IPS DF 6.9 (cell line): ENCODE data around the gene ZAP70.

Experiments used
- DNase-seq: peaks from one replicate; pipeline ENCODE4 v3.0.0-alpha.2; 2013; ENCODE audit warnings: low read depth, low spot score
- H3K27ac ChIP-seq: one replicate; pipeline ENCODE4 v1.5.1; 2013; ENCODE audit warnings: low read length, control low read depth
- H3K27me3 ChIP-seq: 2 replicates; pipeline ENCODE4 v1.6.1; 2013; ENCODE audit warnings: mild to moderate bottlenecking, low read length; ENCODE audit not compliant: control insufficient read depth, insufficient read depth
- H3K36me3 ChIP-seq: 2 replicates; pipeline ENCODE4 v1.6.1; 2013; ENCODE audit warnings: low read length; ENCODE audit not compliant: control insufficient read depth, insufficient read depth
- H3K4me1 ChIP-seq: 2 replicates; pipeline ENCODE4 v1.6.1; 2013; ENCODE audit warnings: low read length; ENCODE audit not compliant: control insufficient read depth, insufficient read depth
- H3K4me3 ChIP-seq: 2 replicates; pipeline ENCODE4 v1.5.1; 2013; ENCODE audit warnings: mild to moderate bottlenecking, low read length
- H3K9me3 ChIP-seq: 2 replicates; pipeline ENCODE4 v1.6.1; 2013; ENCODE audit warnings: low read length, inconsistent platforms; ENCODE audit not compliant: control insufficient read depth, insufficient read depth
- WGBS: extraction: QIAGEN DNeasy Blood & Tissue Kit; methylation state at CpG from one replicate; pipeline ENCODE4 v1.1.7; 2013; ENCODE audit warnings: mixed read lengths, missing lambda C conversion rate; ENCODE audit not compliant: insufficient read length, insufficient coverage; 5-methylcytosine and 5-hydroxymethylcytosine counted together

Gene ZAP70

GRCh38 chr2:97724946-97725688 is 11.7 kb downstream of the ZAP70 start:
- DNase-seq, result no peak
- Histone ChIP-seq H3K4me3 (no peak overlapping the region), H3K4me1 (no peaks in the 10 kb centered on the region; the same call in 1 of the 2 replicates), H3K36me3 (no peaks in the 10 kb centered on the region; the same call in 1 of the 2 replicates), H3K9me3 (no peaks in the 10 kb centered on the region), H3K27ac (no peak overlapping the region), H3K27me3 (no peaks in the 10 kb centered on the region)
- no CpG with 5 or more reads among the region's 31 CpGs for WGBS

DNA sequence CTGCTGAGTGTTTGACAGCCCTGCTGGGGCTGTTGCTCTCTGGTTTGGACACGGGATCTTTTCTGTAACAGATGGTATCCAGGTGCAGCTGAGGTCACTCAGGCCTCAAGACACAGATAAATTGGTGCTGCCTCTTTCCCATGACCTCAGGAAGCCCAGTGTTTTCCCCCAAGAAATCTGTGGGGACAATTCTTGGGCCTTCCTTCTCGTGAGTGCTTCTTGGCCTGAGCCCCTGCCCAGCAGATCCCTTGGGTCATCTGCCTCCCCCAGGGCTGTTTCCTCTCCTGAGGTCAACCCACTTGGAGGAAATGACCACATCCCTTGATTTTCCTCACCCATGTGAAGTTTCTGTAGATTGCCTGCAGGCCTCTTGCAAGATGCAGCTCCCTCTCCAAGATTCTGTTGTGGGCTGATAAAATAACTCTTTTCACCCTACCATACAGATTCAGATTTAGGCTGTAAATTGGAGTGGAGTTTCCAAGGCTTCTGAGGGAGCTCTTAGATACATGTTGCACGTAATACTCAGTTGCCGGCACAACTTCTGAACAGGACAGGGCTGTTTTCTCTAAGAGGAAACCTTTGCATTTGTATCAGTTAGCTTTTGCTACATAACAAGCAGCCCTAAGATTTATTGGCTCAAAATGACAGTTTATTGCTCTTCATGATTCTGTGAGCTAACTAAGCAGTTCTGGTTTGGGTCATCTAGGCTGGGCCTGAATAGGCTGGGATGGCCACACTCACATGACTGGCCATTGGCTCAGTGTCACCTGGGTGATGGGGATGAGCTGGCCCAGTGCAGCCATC is 13.1 kb downstream of the ZAP70 start:
- no CpG with 5 or more reads among the region's 4 CpGs for WGBS
- Histone ChIP-seq H3K36me3 (no peaks in the 10 kb centered on the region; the same call in 1 of the 2 replicates), H3K4me1 (no peaks in the 10 kb centered on the region; the same call in 1 of the 2 replicates), H3K9me3 (no peaks in the 10 kb centered on the region), H3K27ac (no peak overlapping the region), H3K4me3 (no peak overlapping the region), H3K27me3 (no peaks in the 10 kb centered on the region)
- DNase-seq, result no peak

DNA sequence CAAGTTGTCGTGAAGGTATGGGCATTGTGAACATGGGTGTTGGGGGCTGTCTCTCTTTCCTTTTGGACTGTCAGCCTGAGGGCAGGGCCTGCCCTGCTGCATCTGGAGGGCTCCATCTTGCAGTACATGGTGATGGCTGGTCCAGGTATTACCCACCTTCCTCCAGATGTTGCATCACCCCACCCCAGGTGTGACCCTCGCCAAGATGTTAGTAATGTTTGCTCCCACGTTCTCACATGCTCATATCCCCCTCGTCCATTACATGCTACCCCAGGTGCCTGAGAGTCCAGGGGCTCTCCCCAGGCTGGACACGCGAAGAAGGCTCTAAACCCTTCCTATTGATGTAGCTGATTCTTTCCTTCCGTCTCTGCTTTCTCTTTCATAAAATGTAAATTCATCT is 13.9 kb downstream of the ZAP70 start:
- Histone ChIP-seq H3K36me3 (no peaks in the 10 kb centered on the region; the same call in 1 of the 2 replicates), H3K4me3 (no peak overlapping the region), H3K27ac (no peak overlapping the region), H3K4me1 (no peaks in the 10 kb centered on the region; the same call in 1 of the 2 replicates), H3K9me3 (no peaks in the 10 kb centered on the region), H3K27me3 (no peaks in the 10 kb centered on the region)
- no peak for DNase-seq
- WGBS, result no CpG with 5 or more reads among the region's 7 CpGs

- Histone ChIP-seq H3K4me3 (no peak overlapping the region), H3K4me1 (no peaks in the 10 kb centered on the region; the same call in 1 of the 2 replicates), H3K9me3 (no peaks in the 10 kb centered on the region), H3K27me3 (no peaks in the 10 kb centered on the region), H3K36me3 (no peaks in the 10 kb centered on the region; the same call in 1 of the 2 replicates), H3K27ac (no peak overlapping the region)
- WGBS, result no CpG with 5 or more reads among the region's 12 CpGs
- DNase-seq, result no peak
Measured at GRCh38 chr2:97728091-97728731, 14.8 kb downstream of the ZAP70 start.

DNA sequence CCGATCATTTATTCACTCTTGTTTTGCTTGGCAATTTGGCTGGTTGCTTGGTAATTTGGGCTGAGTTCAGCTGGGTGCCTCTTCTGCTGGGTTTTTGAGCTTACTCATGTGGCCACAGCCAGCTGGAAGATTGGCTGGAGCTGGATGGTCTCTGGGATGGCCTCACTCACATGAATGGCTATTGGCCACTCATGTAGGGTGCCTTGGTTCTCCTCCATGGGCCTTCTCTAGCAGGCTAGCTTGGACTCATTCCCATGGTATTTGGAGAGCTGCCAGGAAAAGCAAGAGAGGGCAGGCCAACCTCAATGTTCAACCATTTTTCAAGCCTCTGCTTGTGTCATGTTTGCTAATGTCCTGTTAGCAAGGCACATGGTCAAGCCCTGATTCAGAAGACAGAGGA is 16.9 kb downstream of the ZAP70 start:
- H3K36me3 ChIP-seq, result no peaks in the 10 kb centered on the region
- no peak overlapping the region for H3K27ac ChIP-seq
- H3K27me3 ChIP-seq, result no peaks in the 10 kb centered on the region
- H3K4me3 ChIP-seq, result no peak overlapping the region
- H3K9me3 ChIP-seq, result no peaks in the 10 kb centered on the region
- no peak for DNase-seq
- H3K4me1 ChIP-seq, result no peaks in the 10 kb centered on the region
- WGBS, result no CpG with 5 or more reads among the region's 1 CpG

DNA sequence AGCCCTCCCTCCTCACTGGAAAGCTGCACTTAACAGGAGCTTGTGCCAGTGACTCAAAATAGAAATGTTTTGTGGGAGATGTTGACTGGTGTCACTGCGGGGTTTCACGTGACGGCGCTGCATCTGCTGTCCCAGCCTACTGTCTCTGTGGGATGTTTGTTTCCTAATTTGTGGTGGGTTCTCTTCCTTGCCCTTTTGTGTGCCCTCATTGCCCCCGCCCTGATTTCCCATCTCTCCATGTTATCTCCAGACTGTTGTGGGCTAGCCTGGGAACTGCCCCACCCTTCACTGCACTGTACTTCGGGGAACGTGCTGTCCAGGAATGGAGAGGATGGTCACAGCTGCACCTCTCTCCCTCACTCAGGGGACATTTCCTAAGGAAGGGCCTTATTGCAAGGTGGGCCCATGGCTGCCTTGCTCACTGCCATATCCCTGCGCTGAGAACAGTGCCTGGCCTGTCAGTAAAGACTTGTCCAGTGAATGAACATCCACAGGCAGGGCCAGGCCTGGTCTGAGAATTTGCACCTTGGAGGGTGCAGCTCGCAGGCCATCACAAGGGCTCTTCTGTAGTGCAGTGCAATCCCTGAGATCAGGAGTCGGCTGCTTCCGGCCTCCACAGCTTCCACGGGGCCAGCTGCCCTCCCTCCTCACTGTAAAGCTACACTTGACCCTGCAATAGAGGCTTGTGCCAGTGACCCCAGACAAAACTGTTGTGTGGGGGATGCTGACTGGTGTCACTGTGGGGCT is 18.1 kb downstream of the ZAP70 start:
- Histone ChIP-seq H3K27me3 (no peaks in the 10 kb centered on the region), H3K36me3 (no peaks in the 10 kb centered on the region), H3K4me1 (no peaks in the 10 kb centered on the region), H3K9me3 (no peaks in the 10 kb centered on the region), H3K4me3 (no peak overlapping the region), H3K27ac (no peak overlapping the region)
- no peak for DNase-seq
- WGBS, result no CpG with 5 or more reads among the region's 12 CpGs

DNA sequence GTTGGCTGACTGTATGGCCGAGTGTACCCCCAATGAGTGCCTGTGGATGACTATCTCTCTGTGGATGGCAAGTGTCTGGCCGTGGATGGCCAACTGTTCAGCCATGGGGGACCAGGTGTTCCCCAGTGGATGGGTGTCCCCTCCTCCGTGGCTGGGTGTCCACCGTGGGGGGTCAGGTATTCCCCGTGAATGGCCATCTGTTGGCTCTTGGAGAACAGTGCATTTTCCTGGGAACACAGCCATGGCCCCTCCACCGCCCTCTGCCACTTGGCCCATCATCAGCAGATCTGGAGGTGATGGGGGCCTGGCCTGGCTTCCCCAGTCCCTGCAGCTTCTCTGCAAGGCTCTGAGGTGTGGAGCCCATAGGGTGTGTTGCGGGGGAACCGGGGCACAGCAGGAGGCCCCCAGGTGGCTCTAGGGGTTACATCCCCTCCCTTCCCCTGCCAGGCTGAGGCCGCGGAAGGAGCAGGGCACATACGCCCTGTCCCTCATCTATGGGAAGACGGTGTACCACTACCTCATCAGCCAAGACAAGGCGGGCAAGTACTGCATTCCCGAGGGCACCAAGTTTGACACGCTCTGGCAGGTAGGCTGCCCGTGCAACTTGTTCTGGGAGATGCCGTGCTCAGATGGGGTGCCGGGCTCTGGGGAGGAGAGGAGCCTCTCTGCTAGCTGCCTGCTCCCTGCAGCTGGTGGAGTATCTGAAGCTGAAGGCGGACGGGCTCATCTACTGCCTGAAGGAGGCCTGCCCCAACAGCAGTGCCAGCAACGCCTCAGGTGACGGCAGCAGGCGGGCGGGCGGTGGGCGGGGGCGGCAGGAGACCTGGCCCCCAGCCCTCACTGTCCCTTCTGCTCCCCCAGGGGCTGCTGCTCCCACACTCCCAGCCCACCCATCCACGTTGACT is 19.3 kb downstream of the ZAP70 start:
- WGBS, result no CpG with 5 or more reads among the region's 28 CpGs

DNA sequence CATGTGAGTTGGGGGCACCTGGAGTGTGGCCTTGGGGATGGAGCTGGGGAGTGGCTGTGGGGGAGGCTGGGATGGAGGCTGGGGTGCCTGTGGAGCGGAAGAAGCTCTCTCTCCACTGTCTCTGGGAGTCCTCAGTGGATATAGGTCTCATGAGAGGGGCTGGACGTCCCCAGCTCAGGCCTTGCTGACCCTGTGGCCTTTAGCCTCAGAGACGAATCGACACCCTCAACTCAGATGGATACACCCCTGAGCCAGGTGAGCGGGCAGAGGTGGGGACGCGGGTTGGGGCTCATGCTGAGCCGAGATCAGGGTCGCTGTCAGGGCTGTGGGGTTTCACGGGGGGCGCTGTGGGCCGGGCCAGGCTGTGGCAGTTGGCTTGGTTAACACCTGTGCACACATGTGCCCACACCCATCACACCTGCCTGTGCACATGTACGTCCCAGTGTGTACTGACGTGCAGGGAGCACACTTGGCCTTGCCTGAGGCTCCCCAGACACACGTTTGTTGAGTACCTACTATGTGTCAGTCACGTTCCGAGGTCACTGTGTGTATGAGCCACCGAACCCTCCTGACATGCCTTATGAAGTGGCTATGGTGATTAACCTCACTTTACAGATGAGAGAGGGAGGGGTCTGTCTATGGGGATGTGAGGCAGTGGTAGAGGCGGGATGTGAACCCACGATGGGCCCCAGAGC is 20.1 kb downstream of the ZAP70 start:
- no peak overlapping the region for H3K4me3 ChIP-seq
- WGBS, result no CpG with 5 or more reads among the region's 20 CpGs
- no peak for DNase-seq
- no peak overlapping the region for H3K27ac ChIP-seq
- H3K27me3 ChIP-seq, result no peaks in the 10 kb centered on the region
- H3K36me3 ChIP-seq, result no peaks in the 10 kb centered on the region
- no peaks in the 10 kb centered on the region for H3K9me3 ChIP-seq
- H3K4me1 ChIP-seq, result no peaks in the 10 kb centered on the region; the same call in 1 of the 2 replicates

More for the DNA sequence above, 19.3 kb downstream of the ZAP70 start:
- Histone ChIP-seq H3K27me3 (no peaks in the 10 kb centered on the region), H3K4me1 (no peaks in the 10 kb centered on the region; the same call in 1 of the 2 replicates), H3K9me3 (no peaks in the 10 kb centered on the region), H3K27ac (no peak overlapping the region), H3K4me3 (no peak overlapping the region), H3K36me3 (no peaks in the 10 kb centered on the region)
- DNase-seq, result no peak
